Spleen (tissue), 11 donors: Measurements from ENCODE around the gene RIPPLY2. TPM values are rescaled to one million over a fixed set of nuclear protein-coding genes. Genes with fewer than 3 reads are reported as not detected.

Source experiments
- DNase-seq: peaks from one replicate; pipeline ENCODE4 v3.0.0-alpha.2; 2020
- H3K27ac ChIP-seq, 8 donors: fragments of 200-600 bp; sonication (generic) in 7 of 8; 1 replicate in 4 of 8; 2 replicates in 4 of 8; pipeline versions ENCODE4 v1.5.0 to v1.8.0; 2016 to 2021; ENCODE audit warnings: inconsistent platforms in 4 of 8, mild to moderate bottlenecking in 4 of 8, moderate library complexity in 1 of 8
- H3K27me3 ChIP-seq, 7 donors: fragments of 200-600 bp; sonication (generic) in 6 of 7; replicated peaks in 1 of 7; 1 replicate in 4 of 7; 2 replicates in 3 of 7; pipeline versions ENCODE4 v1.5.0 to v1.8.0; 2016 to 2021; ENCODE audit warnings: inconsistent platforms in 3 of 7, mild to moderate bottlenecking in 1 of 7
- H3K36me3 ChIP-seq, 6 donors: fragments of 200-600 bp; sonication (generic) in 5 of 6; 1 replicate in 4 of 6; 2 replicates in 2 of 6; pipeline versions ENCODE4 v1.5.0 to v1.8.0; 2016 to 2021; ENCODE audit warnings: inconsistent platforms in 2 of 6
- H3K4me1 ChIP-seq, 6 donors: fragments of 200-600 bp; sonication (generic) in 5 of 6; 1 replicate in 3 of 6; 2 replicates in 3 of 6; pipeline versions ENCODE4 v1.5.0 to v1.8.0; 2016 to 2021; ENCODE audit warnings: inconsistent platforms in 3 of 6
- H3K4me3 ChIP-seq, 8 donors: fragments of 200-600 bp; sonication (generic) in 7 of 8; 1 replicate in 4 of 8; 2 replicates in 4 of 8; pipeline versions ENCODE4 v1.5.0 to v1.8.0; 2016 to 2021; ENCODE audit warnings: inconsistent platforms in 4 of 8, mild to moderate bottlenecking in 4 of 8, moderate library complexity in 2 of 8
- H3K9me3 ChIP-seq, 8 donors: fragments of 200-600 bp; sonication (generic) in 7 of 8; 1 replicate in 4 of 8; 2 replicates in 4 of 8; pipeline versions ENCODE4 v1.5.0 to v1.8.0; 2016 to 2021; ENCODE audit warnings: inconsistent platforms in 4 of 8
- POLR2A ChIP-seq, 3 donors: fragments of 450-650 bp; IDR thresholded peaks; one replicate each; pipeline ENCODE4 v1.5.1; 2017; ENCODE audit warnings: antibody characterized with exemption in 3 of 3, mild to moderate bottlenecking in 1 of 3
- POLR2AphosphoS5 ChIP-seq, 3 donors: sonication (generic); formaldehyde crosslinking; IDR thresholded peaks; one replicate each; pipeline ENCODE4 v1.5.1; 2017; ENCODE audit warnings: antibody characterized with exemption in 3 of 3
- WGBS, 5 donors: extraction: QIAGEN DNeasy Blood & Tissue Kit in 3 of 5; methylation state at CpG; one replicate each; pipeline versions ENCODE4 v1.1.5 to v1.1.7; 2013 to 2018; 5-methylcytosine and 5-hydroxymethylcytosine counted together
- intact Hi-C: fragments of 100-400 bp; cut with DNase I; formaldehyde crosslinking; loops from one replicate; pipeline ENCODE4 v1.15.0; 2023; ENCODE audit warnings: low total_unique reads
- polyA plus RNA-seq, 3 donors: library from polyadenylated mRNA; stranded (reverse); fragments of 200-250 nt; gene quantifications; one replicate each; pipeline ENCODE4 v1.2.1, GENCODE V29; 2013
- total RNA-seq, 7 donors: library from RNA; depleted of rRNA in 3 of 7; stranded (reverse); fragments of >200 nt in 3 of 7; fragmentation: NEBNext Ultra II Directional in 4 of 7; extraction: Animal tissue kit (Norgen Biotek cat#: 25700) in 4 of 7; gene quantifications; one replicate each; pipeline versions ENCODE4 v1.1.0 to v1.2.1, GENCODE V29; 2016 to 2021
- TF ChIP-seq, protein P1 (sequence below), 11 experiments: fragments of 200-600 bp in 7 of 11; fragments of 450-650 bp in 4 of 11; sonication (generic) in 4 of 11; IDR thresholded peaks in 8 of 11; conservative IDR thresholded peaks in 3 of 11; 1 replicate in 7 of 11; 2 replicates in 4 of 11; pipeline versions ENCODE4 v1.4.0 to v1.8.0; 2016 to 2021; ENCODE audit warnings: antibody characterized with exemption in 11 of 11, inconsistent platforms in 4 of 11, mild to moderate bottlenecking in 1 of 11
- donor health status: healthy with polysubstance abuse.
- donor health status: DM: no; HTN: no; CAD: no; lungs with moderate emphysema.
- donor health status: DM: no; HTN: no; CAD: no.
- donor health status: Bipolar disorder and iron deficiency.
- donor health status: healthy.
- donor health status: DM: no; HTN: no; CAD: no.
- donor health status: DM: yes; HTN: yes; CAD: no.

Gene RIPPLY2
- total and polyA plus RNA-seq, 10 donors = 0.42 TPM; not detected in 9

- Histone ChIP-seq H3K36me3 (no peaks in the 10 kb centered on the region), H3K27ac (no peak overlapping the region), H3K4me1 (no peaks in the 10 kb centered on the region), H3K9me3 (peaks cover 0 to 4% (median 2%) of the 10 kb centered on the region in 8 donors), H3K4me3 (no peak overlapping the region), H3K27me3 (peaks cover 0 to 24% (median 3%) of the 10 kb centered on the region in 7 donors)
- TF ChIP-seq, protein P1, sequence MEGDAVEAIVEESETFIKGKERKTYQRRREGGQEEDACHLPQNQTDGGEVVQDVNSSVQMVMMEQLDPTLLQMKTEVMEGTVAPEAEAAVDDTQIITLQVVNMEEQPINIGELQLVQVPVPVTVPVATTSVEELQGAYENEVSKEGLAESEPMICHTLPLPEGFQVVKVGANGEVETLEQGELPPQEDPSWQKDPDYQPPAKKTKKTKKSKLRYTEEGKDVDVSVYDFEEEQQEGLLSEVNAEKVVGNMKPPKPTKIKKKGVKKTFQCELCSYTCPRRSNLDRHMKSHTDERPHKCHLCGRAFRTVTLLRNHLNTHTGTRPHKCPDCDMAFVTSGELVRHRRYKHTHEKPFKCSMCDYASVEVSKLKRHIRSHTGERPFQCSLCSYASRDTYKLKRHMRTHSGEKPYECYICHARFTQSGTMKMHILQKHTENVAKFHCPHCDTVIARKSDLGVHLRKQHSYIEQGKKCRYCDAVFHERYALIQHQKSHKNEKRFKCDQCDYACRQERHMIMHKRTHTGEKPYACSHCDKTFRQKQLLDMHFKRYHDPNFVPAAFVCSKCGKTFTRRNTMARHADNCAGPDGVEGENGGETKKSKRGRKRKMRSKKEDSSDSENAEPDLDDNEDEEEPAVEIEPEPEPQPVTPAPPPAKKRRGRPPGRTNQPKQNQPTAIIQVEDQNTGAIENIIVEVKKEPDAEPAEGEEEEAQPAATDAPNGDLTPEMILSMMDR (IDR thresholded peaks at IDR 0.05 in 8 of 11, conservative IDR thresholded peaks at IDR 0.05 in 3 of 11) = no peak
- TF ChIP-seq POLR2AphosphoS5 (IDR thresholded peaks at IDR 0.05) = no peak
- intact Hi-C loops = no loop called here
- WGBS, 5 donors = 44 to 61% (median 53%) methylated on average over 1 of the region's 1 CpG
- DNase-seq = no peak
Measured at GRCh38 chr6:83846291-83846690, 6.9 kb upstream of the RIPPLY2 start.

GRCh38 chr6:83847179-83847578 is 6.0 kb upstream of the RIPPLY2 start:
- intact Hi-C loops = no loop called here
- no peaks in the 10 kb centered on the region for H3K4me1 ChIP-seq
- DNase-seq = no peak
- no peaks in the 10 kb centered on the region for H3K36me3 ChIP-seq
- no peak overlapping the region for H3K27ac ChIP-seq
- no peaks in the 10 kb centered on the region for H3K9me3 ChIP-seq
- H3K27me3 ChIP-seq = peaks cover 0 to 33% (median 12%) of the 10 kb centered on the region in 7 donors
- H3K4me3 ChIP-seq = no peak overlapping the region
- TF ChIP-seq POLR2A (IDR thresholded peaks at IDR 0.05) (no peak), POLR2AphosphoS5 (IDR thresholded peaks at IDR 0.05) (no peak)
- TF ChIP-seq, protein P1 (IDR thresholded peaks at IDR 0.05 in 8 of 11, conservative IDR thresholded peaks at IDR 0.05 in 3 of 11) = no peak

DNA sequence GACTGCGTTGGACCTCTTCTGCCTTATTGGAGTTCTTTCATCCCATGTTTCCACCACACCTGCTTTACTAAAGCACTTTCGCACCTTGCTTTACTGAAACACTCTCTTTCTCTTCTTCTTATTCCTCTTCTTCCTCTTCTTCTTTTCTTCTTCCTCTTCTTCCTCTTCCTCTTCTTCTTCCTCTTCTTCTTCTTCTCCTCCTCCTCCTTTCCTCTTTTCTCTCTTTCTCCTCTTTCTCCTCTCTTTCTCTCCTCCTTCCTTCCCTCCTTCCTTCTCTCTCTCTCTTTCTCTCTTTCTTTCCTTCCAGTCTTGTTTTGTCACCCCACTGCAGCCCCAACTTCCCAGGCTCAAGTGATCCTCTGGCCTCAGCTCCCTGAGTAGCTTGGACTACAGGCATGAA is 4.0 kb upstream of the RIPPLY2 start:
- peaks cover 0 to 18% (median 14%) of the 10 kb centered on the region in 6 donors for H3K4me1 ChIP-seq
- H3K27ac ChIP-seq = no peak overlapping the region
- peaks cover 0 to 53% (median 31%) of the 10 kb centered on the region in 7 donors for H3K27me3 ChIP-seq
- no peak overlapping the region for H3K4me3 ChIP-seq
- no peak for DNase-seq
- no peaks in the 10 kb centered on the region for H3K36me3 ChIP-seq
- no peaks in the 10 kb centered on the region for H3K9me3 ChIP-seq
- intact Hi-C loops = no loop called here
- no peak for TF ChIP-seq POLR2AphosphoS5 (IDR thresholded peaks at IDR 0.05)
- TF ChIP-seq, protein P1 (IDR thresholded peaks at IDR 0.05 in 8 of 11, conservative IDR thresholded peaks at IDR 0.05 in 3 of 11) = no peak
- no peak for TF ChIP-seq POLR2A (IDR thresholded peaks at IDR 0.05)
- 78 to 87% (median 83%) methylated on average over 2 of the region's 2 CpGs for WGBS, 5 donors

DNA sequence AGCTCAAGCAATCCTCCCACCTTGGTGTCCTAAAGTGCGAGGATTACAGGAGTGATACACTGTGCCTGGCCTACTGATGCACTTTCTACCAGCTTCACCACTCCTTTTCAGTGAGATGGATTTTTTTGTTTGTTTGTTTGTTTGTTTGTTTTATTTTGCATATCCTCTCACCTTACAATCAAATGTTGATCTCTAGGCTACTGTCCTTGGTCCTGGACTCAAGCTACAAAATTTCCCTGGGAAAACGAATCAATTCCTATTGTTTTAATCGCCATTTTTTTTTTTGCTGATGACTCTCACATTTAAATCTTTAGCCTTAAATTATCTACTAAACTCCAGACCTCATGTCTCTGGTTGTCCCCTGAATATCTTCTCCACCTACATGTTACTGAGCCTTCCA is 3.5 kb upstream of the RIPPLY2 start:
- intact Hi-C loops = no loop called here
- WGBS, 5 donors = 77 to 80% (median 79%) methylated on average over 3 of the region's 3 CpGs
- peaks cover 0 to 57% (median 35%) of the 10 kb centered on the region in 7 donors for H3K27me3 ChIP-seq

More for the DNA sequence above, 3.5 kb upstream of the RIPPLY2 start:
- Histone ChIP-seq H3K4me3 (no peak overlapping the region), H3K27ac (no peak overlapping the region), H3K4me1 (peaks cover 0 to 19% (median 15%) of the 10 kb centered on the region in 6 donors), H3K36me3 (no peaks in the 10 kb centered on the region), H3K9me3 (no peaks in the 10 kb centered on the region)
- TF ChIP-seq POLR2A (IDR thresholded peaks at IDR 0.05) (no peak), POLR2AphosphoS5 (IDR thresholded peaks at IDR 0.05) (no peak)
- TF ChIP-seq, protein P1 (IDR thresholded peaks at IDR 0.05 in 8 of 11, conservative IDR thresholded peaks at IDR 0.05 in 3 of 11) = no peak
- no peak for DNase-seq
